ENCODE measurements around the gene PNPLA7. TPM values are rescaled to one million over a fixed set of nuclear protein-coding genes. Genes with fewer than 3 reads are reported as not detected.
A peak's percentile ranks its signal among the peaks of the same experiment; 100 is the strongest.
"Not testable (repeated sequence)": the region's sequence is repeated elsewhere in the genome, so short reads cannot be mapped to it uniquely, and the experiment has no call there.

PNPLA7 gene
- total RNA-seq, 4 donors from 2014 or later: 0.61 to 3.4 (median 0.91) TPM

GRCh38 chr9:137415451-137415850 lies 134.8 kb downstream of the PNPLA7 start:
- intact Hi-C loops (cut with DNase I): no loop called here
- no peaks in the 10 kb centered on the region for H3K27me3 ChIP-seq
- peaks cover 21 to 50% (median 22%) of the 10 kb centered on the region in 3 donors for H3K4me1 ChIP-seq
- H3K27ac ChIP-seq: no peak overlapping the region
- WGBS, 2 donors: 84 to 100% methylated on average over 1 to 5 of the region's 5 CpGs
- DNase-seq: no peak
- no peak overlapping the region for H3K4me3 ChIP-seq
- peaks cover 0 to 20% (median 0%) of the 10 kb centered on the region in 3 donors for H3K36me3 ChIP-seq
- TF ChIP-seq CTCF (IDR thresholded peaks at IDR 0.05) (no peak), POLR2A (IDR thresholded peaks at IDR 0.05) (no peak)
- no peaks in the 10 kb centered on the region for H3K9me3 ChIP-seq

- Histone ChIP-seq H3K27ac (peak overlapping the region; percentile 35 to 79 (median 59)), H3K27me3 (peaks cover 0 to under 1% (median 0%) of the 10 kb centered on the region in 4 donors), H3K36me3 (peaks cover 0 to 8% (median 0%) of the 10 kb centered on the region in 3 donors), H3K4me1 (peaks cover 21 to 51% (median 23%) of the 10 kb centered on the region in 3 donors), H3K4me3 (no peak overlapping the region), H3K9me3 (no peaks in the 10 kb centered on the region)
- DNase-seq: no peak
- 61 to 90% methylated on average over 4 to 10 of the region's 10 CpGs for WGBS, 2 donors
- intact Hi-C loops (cut with DNase I): no loop called here
- TF ChIP-seq POLR2A (IDR thresholded peaks at IDR 0.05): no peak
- no peak for TF ChIP-seq CTCF (IDR thresholded peaks at IDR 0.05)
Observed at GRCh38 chr9:137412431-137412830, 137.8 kb downstream of the PNPLA7 start.

GRCh38 chr9:137411645-137412380 lies 138.4 kb downstream of the PNPLA7 start:
- H3K27me3 ChIP-seq: peaks cover 0 to 5% (median 0%) of the 10 kb centered on the region in 4 donors
- peaks cover 0 to 2% (median 0%) of the 10 kb centered on the region in 3 donors for H3K36me3 ChIP-seq
- intact Hi-C loops (cut with DNase I): no loop called here
- H3K9me3 ChIP-seq: no peaks in the 10 kb centered on the region
- H3K4me3 ChIP-seq: peak overlapping the region in 3 of 4 donors; percentile 1 to 49 (median 16)
- DNase-seq: no peak
- 15 to 33% methylated on average over 2 to 10 of the region's 30 CpGs for WGBS, 2 donors
- no peak for TF ChIP-seq POLR2A (IDR thresholded peaks at IDR 0.05)
- TF ChIP-seq CTCF (IDR thresholded peaks at IDR 0.05): no peak
- peaks cover 27 to 51% (median 30%) of the 10 kb centered on the region in 3 donors for H3K4me1 ChIP-seq
- H3K27ac ChIP-seq: peak overlapping the region; percentile 51 to 83 (median 76)

- intact Hi-C loops (cut with DNase I): no loop called here
- H3K27ac ChIP-seq: peak overlapping the region; percentile 40 to 83 (median 65)
- H3K4me1 ChIP-seq: peaks cover 33 to 55% (median 35%) of the 10 kb centered on the region in 3 donors
- no CpG with 5 or more reads among the region's 17 CpGs for WGBS, 2 donors
- peak overlapping the region in 3 of 4 donors; percentile 1 to 49 (median 11) for H3K4me3 ChIP-seq
- no peak for DNase-seq
- no peaks in the 10 kb centered on the region for H3K9me3 ChIP-seq
- no peak for TF ChIP-seq CTCF (IDR thresholded peaks at IDR 0.05)
- TF ChIP-seq POLR2A (IDR thresholded peaks at IDR 0.05): no peak
- H3K27me3 ChIP-seq: peaks cover 0 to 5% (median 0%) of the 10 kb centered on the region in 4 donors
- H3K36me3 ChIP-seq: no peaks in the 10 kb centered on the region
Observed at GRCh38 chr9:137411260-137411644, 138.9 kb downstream of the PNPLA7 start.

GRCh38 chr9:137410891-137411249 lies 139.3 kb downstream of the PNPLA7 start:
- WGBS, 2 donors: 80 to 100% methylated on average over 1 to 2 of the region's 15 CpGs
- DNase-seq: no peak
- H3K27me3 ChIP-seq: peaks cover 0 to 5% (median 0%) of the 10 kb centered on the region in 4 donors
- peaks cover 32 to 57% (median 36%) of the 10 kb centered on the region in 3 donors for H3K4me1 ChIP-seq
- no peak for TF ChIP-seq POLR2A (IDR thresholded peaks at IDR 0.05)
- no peak for TF ChIP-seq CTCF (IDR thresholded peaks at IDR 0.05)
- no peaks in the 10 kb centered on the region for H3K36me3 ChIP-seq
- H3K4me3 ChIP-seq: peak overlapping the region in 2 of 4 donors; percentile 1 to 49
- intact Hi-C loops (cut with DNase I): no loop called here
- no peaks in the 10 kb centered on the region for H3K9me3 ChIP-seq
- peak overlapping the region; percentile 40 to 83 (median 65) for H3K27ac ChIP-seq

- H3K36me3 ChIP-seq; intact Hi-C loops (cut with DNase I); H3K27me3 ChIP-seq; H3K4me3 ChIP-seq; DNase-seq; H3K9me3 ChIP-seq: not testable (repeated sequence)
- H3K27ac ChIP-seq: peak overlapping the region in 2 of 4 donors; percentile 79 to 83
- 69 to 79% methylated on average over 10 of the region's 18 CpGs for WGBS, 2 donors
- peaks cover 29 to 57% (median 36%) of the 10 kb centered on the region in 3 donors for H3K4me1 ChIP-seq
Observed at GRCh38 chr9:137410236-137410890, 139.8 kb downstream of the PNPLA7 start.
